ENCODE results near the gene GLDC.

GLDC gene

GRCh38 chr9:6512085-6512657 lies 133.4 kb downstream of the GLDC start:
- no peak for DNase-seq (ENCODE audit: low read depth in 3 of 3, low spot score in 1 of 3)

GRCh38 chr9:6506571-6506970 lies 139.0 kb downstream of the GLDC start:
- DNase-seq (ENCODE audit: low read depth in 3 of 3, low spot score in 1 of 3), result no peak

GRCh38 chr9:6502399-6502798 lies 143.1 kb downstream of the GLDC start:
- no peak for DNase-seq (ENCODE audit: low read depth in 3 of 3, low spot score in 1 of 3)

- no peak for DNase-seq (ENCODE audit: low read depth in 3 of 3, low spot score in 1 of 3)
Observed at GRCh38 chr9:6501526-6502210, 143.9 kb downstream of the GLDC start.

GRCh38 chr9:6498982-6499381 lies 146.5 kb downstream of the GLDC start:
- no peak for DNase-seq (ENCODE audit: low read depth in 3 of 3, low spot score in 1 of 3)

- DNase-seq (ENCODE audit: low read depth in 3 of 3, low spot score in 1 of 3), result no peak
Observed at GRCh38 chr9:6495466-6495865, 150.1 kb downstream of the GLDC start.

- DNase-seq (ENCODE audit: low read depth in 3 of 3, low spot score in 1 of 3), result no peak
Observed at GRCh38 chr9:6490863-6491262, 154.7 kb downstream of the GLDC start.

GRCh38 chr9:6489099-6489498 lies 156.4 kb downstream of the GLDC start:
- DNase-seq (ENCODE audit: low read depth in 3 of 3, low spot score in 1 of 3), result no peak

GRCh38 chr9:6488395-6488794 lies 157.1 kb downstream of the GLDC start:
- DNase-seq (ENCODE audit: low read depth in 3 of 3, low spot score in 1 of 3), result no peak

GRCh38 chr9:6484210-6484609 lies 161.3 kb downstream of the GLDC start:
- no peak for DNase-seq (ENCODE audit: low read depth in 3 of 3, low spot score in 1 of 3)
